ENCODE results near the gene SLC27A3.
"Not testable (repeated sequence)": the region's sequence is repeated elsewhere in the genome, so short reads cannot be mapped to it uniquely, and the experiment has no call there.

SLC27A3 gene

DNA sequence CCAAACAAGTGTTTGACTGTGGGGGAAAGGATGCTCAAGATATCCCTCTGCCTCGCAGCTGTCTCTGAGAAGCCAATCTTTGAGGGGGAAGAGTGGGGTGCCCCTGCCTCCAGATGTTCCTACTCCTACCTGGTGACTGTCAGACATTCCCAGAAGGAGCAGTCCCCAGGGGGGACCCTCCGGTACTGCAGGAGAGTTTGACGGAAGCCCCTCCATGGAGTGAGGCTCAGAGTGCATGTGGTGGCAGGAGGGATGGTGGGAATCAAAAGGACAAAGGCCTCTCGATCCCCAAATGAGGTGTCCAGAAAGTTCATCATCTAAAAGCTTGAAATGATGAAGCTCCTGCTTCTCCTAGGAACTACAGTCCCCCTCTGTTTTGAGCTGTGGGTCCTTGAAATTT is 5.3 kb downstream of the SLC27A3 start:
- no peak for DNase-seq

GRCh38 chr1:153782648-153783047 is 7.4 kb downstream of the SLC27A3 start:
- DNase-seq, result not testable (repeated sequence)

GRCh38 chr1:153783233-153784190 is 8.3 kb downstream of the SLC27A3 start:
- DNase-seq, result peak; percentile 92

DNA sequence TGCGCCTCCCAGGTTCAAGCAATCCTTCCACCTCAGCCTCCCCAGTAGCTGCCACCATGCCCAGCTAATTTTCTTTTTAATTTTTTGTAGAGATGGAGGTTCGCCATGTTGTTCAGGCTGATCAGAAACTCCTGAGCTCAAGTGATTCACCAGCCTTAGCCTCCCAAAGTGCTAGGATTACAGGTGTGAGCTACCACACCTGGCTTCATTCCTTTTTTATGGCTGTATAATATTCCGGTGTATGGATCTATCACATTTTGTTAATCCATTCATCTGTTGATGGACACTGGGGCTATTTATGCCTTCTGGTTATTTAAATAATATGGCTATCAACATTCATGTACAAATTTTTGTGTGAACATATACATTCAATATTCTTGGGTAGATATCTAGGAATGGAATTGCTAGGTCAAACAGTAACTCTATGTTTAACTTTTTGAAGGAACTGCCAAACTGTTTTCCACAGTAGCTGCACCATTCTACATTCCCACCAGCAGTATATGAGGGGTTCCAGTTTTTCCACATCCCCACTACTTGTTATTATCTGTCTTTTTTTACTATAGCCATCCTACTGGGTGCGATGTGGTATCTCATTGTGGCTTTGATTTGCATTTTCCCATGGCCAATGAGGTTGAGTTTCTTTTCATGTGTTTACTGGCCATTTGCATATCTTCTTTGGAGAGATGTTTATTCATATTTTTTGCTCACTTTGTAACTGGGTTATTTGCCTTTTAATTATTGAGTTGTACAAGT is 11.0 kb downstream of the SLC27A3 start:
- no peak for DNase-seq

DNA sequence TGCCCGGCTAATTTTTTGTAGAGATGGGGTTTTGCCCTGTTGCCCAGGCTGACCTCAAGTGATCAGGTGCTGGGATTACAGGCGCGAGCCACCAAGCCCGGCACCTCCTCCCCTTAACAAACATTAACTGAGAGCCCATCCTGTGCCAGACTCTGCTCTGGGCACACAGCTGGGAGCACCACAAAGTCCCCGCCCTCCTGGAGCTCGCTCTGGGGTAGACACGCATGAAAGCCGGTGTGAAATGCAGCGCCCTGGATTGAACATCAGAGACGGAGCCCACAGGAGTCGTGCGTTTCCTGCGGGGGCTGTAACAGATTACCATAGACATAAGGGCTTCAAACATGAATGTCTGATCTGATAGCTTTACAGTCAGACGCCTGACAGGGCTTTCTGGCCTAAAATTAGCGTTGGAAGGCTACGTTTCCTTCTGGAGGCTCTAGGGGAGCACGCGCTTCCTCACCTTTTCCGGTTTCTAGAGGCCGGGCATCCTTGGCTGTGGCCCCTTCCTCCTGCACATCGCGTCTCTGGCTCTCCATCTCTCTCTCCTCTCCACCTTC is 14.3 kb downstream of the SLC27A3 start:
- peak; percentile 27 for DNase-seq

DNA sequence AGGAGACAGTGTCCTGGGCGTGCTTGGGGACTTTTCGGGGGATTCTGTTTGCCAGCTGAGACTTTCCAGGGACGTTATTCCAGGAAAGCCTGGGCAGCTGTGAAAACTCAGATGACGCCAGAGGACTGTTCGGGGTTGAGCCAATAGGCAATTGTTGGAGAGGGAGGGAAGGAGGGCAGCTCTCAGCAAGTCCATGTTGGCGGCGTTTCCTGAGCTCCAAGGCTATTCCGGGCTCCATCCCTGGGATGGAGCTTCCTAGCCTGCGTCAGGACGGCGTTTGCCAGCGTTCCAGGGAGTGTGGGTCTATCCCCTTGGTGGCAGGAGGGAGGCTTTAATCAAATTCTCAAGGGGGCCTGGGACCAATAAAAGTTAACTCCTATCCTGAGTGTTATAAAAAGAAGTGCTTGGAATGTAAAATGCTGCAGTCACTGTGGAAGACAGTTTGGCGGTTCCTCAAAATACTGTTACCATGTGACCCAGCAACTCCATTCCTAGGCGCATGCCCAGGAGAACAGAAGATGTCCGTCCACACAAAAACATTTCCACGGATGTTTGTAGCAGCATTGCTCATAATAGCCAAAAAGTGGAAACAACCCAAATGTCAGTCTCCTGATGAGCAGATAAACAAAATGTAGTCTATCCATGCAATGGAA is 15.2 kb downstream of the SLC27A3 start:
- peak; percentile 12 for DNase-seq

DNA sequence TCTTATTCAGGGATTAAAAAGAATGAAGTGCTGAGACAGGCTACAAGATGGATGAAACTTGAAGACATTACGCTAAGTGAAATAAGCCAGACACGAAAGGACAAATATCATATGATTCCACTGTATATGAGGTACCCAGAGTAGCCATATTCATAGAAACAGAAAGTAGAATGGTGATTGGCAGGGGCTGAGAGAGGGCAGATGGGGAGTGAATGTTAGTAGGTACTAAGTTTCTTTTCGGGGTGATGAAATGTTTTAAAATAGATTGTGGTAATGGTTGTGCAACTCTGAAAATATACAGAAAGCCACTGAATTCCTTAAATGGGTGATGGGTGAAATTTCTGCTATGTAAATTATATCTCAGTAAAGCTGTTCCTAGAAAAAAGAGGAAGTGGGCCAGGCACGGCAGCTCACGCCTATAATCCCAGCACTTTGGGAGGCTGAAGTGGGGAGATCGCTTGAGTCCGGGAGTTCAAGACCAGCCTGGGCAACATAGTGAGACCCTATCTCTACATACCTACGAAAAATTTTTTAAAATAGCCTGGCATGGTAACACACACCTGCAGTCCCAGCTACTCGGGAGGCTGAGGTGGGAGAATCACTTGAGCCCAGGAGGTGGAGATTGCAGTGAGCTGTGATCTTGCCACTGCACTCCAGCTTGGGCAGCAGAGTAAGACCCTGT is 15.9 kb downstream of the SLC27A3 start:
- no peak for DNase-seq

DNA sequence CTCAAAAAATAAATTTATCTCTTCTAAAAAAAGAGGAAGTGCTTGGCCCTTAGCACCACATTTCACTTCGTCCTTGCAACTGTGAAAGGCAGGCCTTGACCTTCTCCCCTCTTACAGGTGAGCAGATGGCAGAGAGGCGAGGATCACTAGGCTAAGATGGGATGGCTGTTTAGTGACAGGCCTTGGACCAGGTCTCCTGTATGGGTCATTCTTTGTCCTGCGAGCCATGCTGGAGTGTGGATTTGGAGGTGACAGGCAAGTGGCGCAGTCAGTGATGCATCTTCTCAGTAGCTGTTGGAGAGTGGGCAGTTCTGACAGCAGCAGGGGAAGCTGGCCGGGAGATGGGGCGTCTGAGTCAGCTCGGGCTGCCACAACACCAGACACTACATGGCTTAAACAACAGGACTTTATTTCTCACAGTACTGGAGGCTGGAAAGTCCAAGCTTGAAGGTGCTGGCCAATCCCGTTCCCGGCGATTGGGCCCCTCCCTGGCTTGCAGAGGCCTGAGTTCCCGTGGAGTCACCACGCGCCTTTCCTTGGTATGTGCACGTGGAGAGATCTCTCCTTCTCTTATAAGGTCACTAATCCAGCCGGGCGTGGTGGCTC is 16.5 kb downstream of the SLC27A3 start:
- DNase-seq, result no peak

DNA sequence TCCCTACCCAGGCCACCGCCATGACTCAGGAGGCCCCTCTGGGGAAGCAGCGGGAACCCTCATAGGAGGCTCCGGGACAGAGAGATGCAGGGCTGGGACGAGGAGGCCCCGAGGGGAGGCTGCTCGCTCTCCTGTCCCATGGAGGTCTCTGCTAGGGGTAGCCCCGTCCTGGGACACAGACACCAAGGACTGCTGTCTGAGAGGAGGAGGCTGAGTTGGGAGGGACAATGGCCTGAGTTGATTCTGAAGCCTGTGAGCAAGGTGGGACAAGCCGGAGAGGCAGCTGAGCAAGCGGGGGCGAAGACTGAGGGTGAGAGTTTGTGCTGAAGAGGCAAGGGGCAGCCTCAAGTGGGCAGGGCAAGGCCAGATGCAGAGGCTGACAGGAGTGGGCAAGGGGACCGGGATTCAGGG is 17.4 kb downstream of the SLC27A3 start:
- no peak for DNase-seq

DNA sequence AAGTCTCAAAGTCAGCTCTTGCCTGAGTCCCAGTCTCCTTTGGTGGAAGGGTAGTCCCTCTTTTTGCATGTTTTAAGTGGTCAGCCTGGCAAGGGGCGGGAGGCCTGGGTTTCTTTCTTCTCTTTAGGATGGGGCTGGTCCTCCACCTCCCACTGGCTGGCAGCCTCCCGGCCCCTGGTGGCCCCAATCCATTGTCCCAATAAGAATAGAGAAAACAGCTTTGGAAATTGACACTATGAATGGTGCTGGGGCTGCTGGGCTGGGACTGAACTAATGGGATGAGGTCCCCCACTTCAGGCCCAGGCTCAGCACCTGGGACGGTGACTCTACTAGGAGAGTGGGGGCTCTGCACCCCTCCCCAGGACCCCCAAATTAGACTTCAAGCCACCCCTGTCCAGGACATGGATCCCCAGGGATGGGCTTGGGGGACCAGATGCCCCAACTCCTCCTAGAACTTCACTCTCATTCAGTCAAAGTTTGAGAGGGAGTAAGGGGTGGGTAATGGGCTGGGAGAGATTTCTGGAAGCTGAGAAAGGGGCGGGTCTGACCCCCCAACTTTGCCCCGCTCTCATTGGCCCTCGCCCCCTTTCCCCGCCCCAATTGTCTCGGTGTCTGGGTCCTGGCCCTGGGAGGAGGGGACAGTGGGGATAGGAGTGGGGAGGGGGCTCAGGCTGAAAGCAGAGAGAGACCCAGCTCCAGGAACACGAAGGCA is 18.2 kb downstream of the SLC27A3 start:
- DNase-seq, result no peak

DNA sequence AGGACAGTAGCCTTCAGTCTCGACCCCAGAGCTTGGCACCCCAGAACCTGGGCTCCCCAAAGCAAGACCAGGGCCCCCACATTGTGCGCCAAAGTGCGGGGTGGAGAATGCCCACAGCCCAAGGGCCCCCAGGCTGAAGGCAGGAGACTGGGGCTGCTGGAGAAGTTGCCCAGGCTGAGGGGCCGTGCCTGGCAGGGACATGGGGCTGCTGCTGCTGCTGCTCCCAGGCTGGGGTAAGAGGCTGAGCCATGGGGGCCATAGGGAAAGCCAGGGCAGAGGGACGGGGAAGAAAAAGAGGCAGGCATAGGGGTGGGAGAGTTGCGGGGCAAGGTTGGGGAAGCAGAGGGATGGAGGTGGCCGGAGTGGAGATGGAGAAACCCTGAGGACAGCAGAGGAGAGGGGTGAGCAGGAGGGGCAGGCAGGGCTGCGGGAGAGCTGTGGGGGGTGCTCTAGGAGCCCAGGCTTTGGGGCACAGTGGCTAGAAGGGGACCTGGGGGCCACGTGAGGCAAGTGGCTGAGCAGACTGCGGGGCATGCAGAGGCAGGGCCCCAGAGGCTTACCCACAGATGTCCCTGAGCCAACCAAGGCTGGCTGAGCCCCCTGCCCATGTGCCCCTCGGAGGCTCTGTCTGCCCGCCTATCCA is 18.9 kb downstream of the SLC27A3 start:
- no peak for DNase-seq

DNA sequence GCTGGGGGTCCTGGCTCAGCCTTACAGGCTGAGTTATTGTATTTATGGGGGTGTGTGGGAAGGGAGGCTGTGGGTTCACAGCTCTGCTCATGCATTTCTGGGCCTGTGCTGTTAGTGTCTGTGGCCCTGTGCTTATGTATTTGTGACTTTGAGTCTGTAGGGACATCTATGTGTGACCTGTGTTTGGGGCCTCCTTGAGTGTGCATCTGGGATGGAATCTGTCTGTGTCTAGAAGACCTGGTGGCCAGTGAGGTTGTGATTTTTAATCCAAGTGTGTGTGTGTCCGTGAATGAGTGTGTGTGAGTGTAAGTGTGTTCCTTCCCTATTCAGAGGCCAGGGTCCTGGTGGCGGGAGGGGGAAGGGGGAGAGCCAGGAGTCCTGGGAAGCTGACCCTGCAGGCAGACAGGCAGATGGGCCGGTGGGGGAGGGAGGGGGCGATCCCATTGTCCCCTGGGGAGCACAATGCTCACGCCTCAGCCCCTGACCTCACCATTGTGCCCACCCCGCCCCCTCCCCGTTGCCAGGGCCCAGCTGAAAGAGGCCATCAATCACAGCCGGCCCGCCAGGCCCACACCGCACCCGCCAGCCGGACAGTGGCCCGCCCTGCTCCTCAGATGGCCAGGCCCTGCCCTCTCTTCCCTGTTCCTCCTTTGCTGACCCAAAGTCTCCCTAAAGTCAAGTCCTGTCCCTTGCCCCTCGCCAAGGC is 19.6 kb downstream of the SLC27A3 start:
- no peak for DNase-seq

GRCh38 chr1:153795330-153795837 is 20.2 kb downstream of the SLC27A3 start:
- DNase-seq, result no peak

DNA sequence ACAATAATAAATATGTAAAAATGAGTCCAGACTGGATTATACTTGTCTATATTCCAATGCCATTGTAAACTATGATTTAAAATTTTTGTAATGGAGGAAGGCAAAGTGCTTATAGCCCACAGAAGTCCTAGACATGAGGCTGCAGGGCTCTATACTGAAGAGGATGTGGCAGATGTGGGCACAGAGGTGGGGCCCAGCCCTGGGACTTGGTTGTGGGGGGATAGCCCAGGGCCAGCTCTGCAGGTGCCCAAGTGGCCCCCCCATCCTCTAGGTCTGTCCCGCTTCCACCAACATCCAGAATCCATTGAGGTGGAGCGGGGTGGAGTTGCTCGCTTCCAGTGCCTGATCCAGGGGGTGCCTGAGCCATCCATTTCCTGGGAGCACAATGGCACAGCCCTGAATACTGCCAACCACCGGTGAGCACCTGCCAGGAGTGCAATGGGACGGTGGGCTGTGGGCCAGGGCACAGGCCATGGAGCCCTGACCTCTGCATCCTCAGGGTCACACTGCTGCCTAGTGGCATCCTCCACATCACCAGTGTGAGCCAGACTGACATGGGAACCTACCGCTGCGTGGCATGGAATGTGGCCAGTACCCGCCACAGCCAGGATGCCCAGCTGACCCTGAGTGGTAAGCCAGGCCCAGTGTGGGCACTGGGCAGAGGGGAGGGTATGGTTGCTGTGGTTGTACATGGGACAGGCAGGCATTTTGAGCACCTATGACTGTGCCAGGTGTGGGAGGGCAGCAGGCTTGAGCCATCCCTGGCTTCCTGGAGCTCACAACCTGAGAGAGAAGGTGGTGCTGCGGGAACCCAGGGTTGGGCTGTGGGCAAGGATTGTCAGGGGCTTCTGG is 21.0 kb downstream of the SLC27A3 start:
- DNase-seq, result no peak

DNA sequence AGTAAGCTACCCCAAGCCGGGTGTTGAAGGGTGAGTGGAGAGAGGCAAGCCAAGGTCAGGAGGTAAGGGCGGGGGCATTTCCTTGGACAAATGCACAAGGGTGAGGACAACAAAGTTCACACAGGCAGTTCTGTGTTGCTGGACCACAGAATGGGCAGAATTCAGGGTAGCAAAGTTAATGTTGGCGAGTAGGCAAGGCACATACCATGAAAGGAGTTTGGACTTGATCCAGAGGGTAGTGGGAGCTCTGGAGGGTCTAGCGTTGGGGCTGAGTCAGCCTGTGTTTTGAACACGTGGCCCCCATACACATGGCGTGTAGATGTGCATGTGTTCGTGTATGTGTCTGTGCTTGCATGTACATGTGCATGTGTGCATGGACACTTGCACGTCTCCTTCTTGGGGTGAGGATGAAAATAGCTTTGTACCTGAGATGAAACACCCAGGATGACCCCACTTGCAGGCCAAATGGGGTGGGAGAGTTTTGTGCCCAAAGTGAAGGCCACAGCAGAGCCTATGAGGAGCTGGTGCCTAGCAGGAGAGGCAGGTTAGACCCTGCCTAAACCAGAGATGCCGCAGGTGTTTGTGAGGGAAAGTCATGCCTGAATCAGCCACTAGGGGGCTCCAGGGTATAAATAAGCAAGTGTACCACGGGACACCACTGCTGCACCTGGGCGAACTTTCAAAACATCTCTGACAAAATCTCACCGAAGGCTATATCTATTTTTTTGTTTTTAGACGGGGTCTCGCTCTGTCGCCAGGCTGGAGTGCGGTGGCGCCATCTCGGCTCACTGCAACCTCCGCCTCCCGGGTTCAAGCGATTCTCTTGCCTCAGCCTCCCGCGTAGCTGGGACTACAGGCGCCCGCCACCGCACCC is 21.8 kb downstream of the SLC27A3 start:
- peak; percentile 86 for DNase-seq

DNA sequence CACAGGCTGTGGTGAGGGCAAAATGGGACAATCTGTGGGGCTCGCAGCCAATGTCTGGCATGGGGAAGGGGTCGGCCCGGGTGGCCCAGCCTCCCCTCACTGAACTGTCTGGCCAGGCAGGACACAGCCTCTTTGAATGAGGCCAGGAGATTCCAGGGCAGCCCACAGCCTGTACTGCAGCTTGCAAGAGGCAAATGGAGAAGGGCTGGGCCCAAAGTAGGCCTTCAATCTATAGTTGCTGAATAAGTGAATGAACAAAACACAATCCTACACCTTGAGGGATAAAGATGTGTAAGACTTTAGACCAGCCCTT is 23.2 kb downstream of the SLC27A3 start:
- no peak for DNase-seq

- DNase-seq, result no peak
Observed at GRCh38 chr1:153799016-153799415, 23.8 kb downstream of the SLC27A3 start.

All from activated CD8-positive, alpha-beta memory T cell treated with anti-CD3 and anti-CD28 coated beads, Interleukin-2, amount 50 U/mL, for 4 hours (primary cell).